HG03432 (cell line): ENCODE data around the gene RPL34.

Experiments
- ATAC-seq: cut with Tn5 transposase; IDR thresholded peaks from one replicate; pipeline ENCODE4 v1.9.1; 2021; ENCODE audit warnings: mild to moderate bottlenecking, moderate library complexity; ENCODE audit not compliant: unreplicated experiment

RPL34 gene

GRCh38 chr4:108622828-108623227, 2.5 kb downstream of the RPL34 start:
- no peak for ATAC-seq

- ATAC-seq, result no peak
Observed at GRCh38 chr4:108624263-108625056, 4.1 kb downstream of the RPL34 start.

GRCh38 chr4:108626056-108626455, 5.7 kb downstream of the RPL34 start:
- ATAC-seq, result no peak

GRCh38 chr4:108628411-108628810, 8.0 kb downstream of the RPL34 start:
- no peak for ATAC-seq

GRCh38 chr4:108635070-108635655, 14.8 kb downstream of the RPL34 start:
- ATAC-seq, result no peak

- ATAC-seq, result no peak
Observed at GRCh38 chr4:108636246-108636645, 15.9 kb downstream of the RPL34 start.

GRCh38 chr4:108637856-108638255, 17.5 kb downstream of the RPL34 start:
- no peak for ATAC-seq

- no peak for ATAC-seq
Observed at GRCh38 chr4:108644237-108644636, 23.9 kb downstream of the RPL34 start.

- no peak for ATAC-seq
Observed at GRCh38 chr4:108646706-108647105, 26.3 kb downstream of the RPL34 start.

- ATAC-seq, result peak; percentile 27
Observed at GRCh38 chr4:108649863-108650211, 29.5 kb downstream of the RPL34 start.

GRCh38 chr4:108650212-108651013, 30.0 kb downstream of the RPL34 start, which contains the start of gene OSTC:
TSS of gene OSTC (plus strand) at chr4:108650599. CDS start at chr4:108650656, 57 bp downstream.
- peak; percentile 94 for ATAC-seq

- no peak for ATAC-seq
Observed at GRCh38 chr4:108651014-108651791, 30.8 kb downstream of the RPL34 start.

GRCh38 chr4:108662629-108663028, 42.3 kb downstream of the RPL34 start:
- no peak for ATAC-seq

GRCh38 chr4:108674356-108674977, 54.1 kb downstream of the RPL34 start:
- ATAC-seq, result no peak
